ENCODE data around the gene PALLD. TPM values are rescaled to one million over a fixed set of nuclear protein-coding genes. Genes with fewer than 3 reads are reported as not detected.

The PALLD gene
- polyA plus RNA-seq, 3 donors, result 6.1 to 11.8 (median 9.9) TPM

GRCh38 chr4:168521721-168522120, 24.9 kb downstream of the PALLD start:
- no peaks in the 10 kb centered on the region for H3K36me3 Mint-ChIP-seq
- no peaks in the 10 kb centered on the region for H3K4me1 Mint-ChIP-seq
- Histone ChIP-seq H2AFZ (ENCODE audit: insufficient read depth, low read depth, low read length, poor library complexity, severe bottlenecking) (no peak overlapping the region), H3K27me3 (ENCODE audit: control insufficient read depth in 2 of 2, insufficient read depth in 2 of 2, low read length in 2 of 2) (no peaks in the 10 kb centered on the region), H3K4me1 (ENCODE audit: control insufficient read depth in 1 of 2, insufficient read depth in 2 of 2, low read length in 2 of 2) (no peaks in the 10 kb centered on the region), H3K27ac (ENCODE audit: low read depth in 1 of 2, low read length in 2 of 2) (no peak overlapping the region), H3K79me2 (ENCODE audit: insufficient read depth, low read length) (no peaks in the 10 kb centered on the region), H3K4me3 (replicated peaks in 1 of 3; ENCODE audit: low read depth in 2 of 3, low read length in 3 of 3) (no peak overlapping the region), H3K36me3 (replicated peaks in 1 of 2; ENCODE audit: control insufficient read depth in 1 of 2, insufficient read depth in 2 of 2, low read length in 2 of 2) (no peaks in the 10 kb centered on the region), H3K9me3 (replicated peaks in 1 of 2; ENCODE audit: control insufficient read depth in 1 of 2, insufficient read depth in 1 of 2, low read length in 2 of 2) (no peaks in the 10 kb centered on the region), H4K20me1 (ENCODE audit: insufficient read depth, low read length) (no peaks in the 10 kb centered on the region), H3K9ac (ENCODE audit: insufficient read depth, low read length, poor library complexity, severe bottlenecking) (no peak overlapping the region), H3K4me2 (replicated peaks; ENCODE audit: extremely low read depth, low read length, poor library complexity, severe bottlenecking) (no peak overlapping the region)
- no peaks in the 10 kb centered on the region for H3K9me3 Mint-ChIP-seq
- intact Hi-C loops (cut with micrococcal nuclease), result no loop called here
- no peaks in the 10 kb centered on the region for H3K27me3 Mint-ChIP-seq (ENCODE audit: low read depth in 3 of 3)
- no CpG with 5 or more reads among the region's 2 CpGs for WGBS (ENCODE audit: insufficient coverage)
- no peak overlapping the region for H3K27ac Mint-ChIP-seq
- no peak for DNase-seq
- no peak overlapping the region for H3K4me3 Mint-ChIP-seq
- TF ChIP-seq CTCF (IDR thresholded peaks at IDR 0.05), result no peak

GRCh38 chr4:168522356-168522755, 25.5 kb downstream of the PALLD start:
- H3K27ac Mint-ChIP-seq, result no peak overlapping the region

More at GRCh38 chr4:168522356-168522755, 25.5 kb downstream of the PALLD start:
- H3K27me3 ChIP-seq (ENCODE audit: control insufficient read depth in 2 of 2, insufficient read depth in 2 of 2, low read length in 2 of 2), result no peaks in the 10 kb centered on the region
- H4K20me1 ChIP-seq (ENCODE audit: insufficient read depth, low read length), result no peaks in the 10 kb centered on the region
- no peak for TF ChIP-seq CTCF (IDR thresholded peaks at IDR 0.05)
- Mint-ChIP-seq H3K36me3 (no peaks in the 10 kb centered on the region), H3K4me1 (no peaks in the 10 kb centered on the region), H3K4me3 (no peak overlapping the region), H3K27me3 (ENCODE audit: low read depth in 3 of 3) (no peaks in the 10 kb centered on the region), H3K9me3 (no peaks in the 10 kb centered on the region)
- H3K4me1 ChIP-seq (ENCODE audit: control insufficient read depth in 1 of 2, insufficient read depth in 2 of 2, low read length in 2 of 2), result no peaks in the 10 kb centered on the region
- intact Hi-C loops (cut with micrococcal nuclease), result no loop called here
- no peak overlapping the region for H3K4me2 ChIP-seq (replicated peaks; ENCODE audit: extremely low read depth, low read length, poor library complexity, severe bottlenecking)
- no peaks in the 10 kb centered on the region for H3K9me3 ChIP-seq (replicated peaks in 1 of 2; ENCODE audit: control insufficient read depth in 1 of 2, insufficient read depth in 1 of 2, low read length in 2 of 2)
- no peak for DNase-seq
- WGBS (ENCODE audit: insufficient coverage), result no CpG with 5 or more reads among the region's 2 CpGs
- no peaks in the 10 kb centered on the region for H3K79me2 ChIP-seq (ENCODE audit: insufficient read depth, low read length)
- no peak overlapping the region for H3K9ac ChIP-seq (ENCODE audit: insufficient read depth, low read length, poor library complexity, severe bottlenecking)
- no peak overlapping the region for H3K4me3 ChIP-seq (replicated peaks in 1 of 3; ENCODE audit: low read depth in 2 of 3, low read length in 3 of 3)
- no peaks in the 10 kb centered on the region for H3K36me3 ChIP-seq (replicated peaks in 1 of 2; ENCODE audit: control insufficient read depth in 1 of 2, insufficient read depth in 2 of 2, low read length in 2 of 2)
- H3K27ac ChIP-seq (ENCODE audit: low read depth in 1 of 2, low read length in 2 of 2), result no peak overlapping the region
- H2AFZ ChIP-seq (ENCODE audit: insufficient read depth, low read depth, low read length, poor library complexity, severe bottlenecking), result no peak overlapping the region

Data from CD14-positive monocyte (primary cell).